Spinal cord (tissue), 10 donors: Measurements from ENCODE around the gene TCF25. TPM values are rescaled to one million over a fixed set of nuclear protein-coding genes. Genes with fewer than 3 reads are reported as not detected.
A peak's percentile ranks its signal among the peaks of the same experiment; 100 is the strongest.

Experiments used
- DNase-seq, 6 donors: peaks; one replicate each; pipeline versions ENCODE4 v3.0.0 to v3.0.0-alpha.2; 2013 to 2015; ENCODE audit warnings: low spot score in 6 of 6, low read depth in 4 of 6
- H3K27ac ChIP-seq: one replicate; pipeline ENCODE4 v1.5.1; 2013; ENCODE audit warnings: low read depth, low read length, control low read depth
- H3K27me3 ChIP-seq: one replicate; pipeline ENCODE4 v1.6.1; 2013; ENCODE audit warnings: low read length; ENCODE audit not compliant: control insufficient read depth, insufficient read depth
- H3K36me3 ChIP-seq: one replicate; pipeline ENCODE4 v1.6.1; 2013; ENCODE audit warnings: low read length; ENCODE audit not compliant: control insufficient read depth, insufficient read depth
- H3K4me1 ChIP-seq: one replicate; pipeline ENCODE4 v1.6.1; 2013; ENCODE audit warnings: low read length; ENCODE audit not compliant: control insufficient read depth, insufficient read depth
- H3K4me3 ChIP-seq: one replicate; pipeline ENCODE4 v1.5.1; 2013; ENCODE audit warnings: low read depth, low read length, control low read depth
- H3K9me3 ChIP-seq: one replicate; pipeline ENCODE4 v1.6.1; 2013; ENCODE audit warnings: low read length; ENCODE audit not compliant: control insufficient read depth, insufficient read depth
- WGBS: methylation state at CpG from one replicate; pipeline ENCODE4 v1.1.5; 2013; ENCODE audit warnings: missing lambda C conversion rate; ENCODE audit not compliant: insufficient coverage; 5-methylcytosine and 5-hydroxymethylcytosine counted together
- polyA plus RNA-seq, 2 donors: library from polyadenylated mRNA; unstranded; fragments of 120-200 nt; gene quantifications; one replicate each; pipeline ENCODE4 v1.2.1, GENCODE V29; 2013; ENCODE audit not compliant: insufficient read length in 2 of 2
- total RNA-seq, 2 donors: library from RNA; depleted of rRNA in 1 of 2; stranded (reverse); fragments of 120-200 nt in 1 of 2; fragments of >200 nt in 1 of 2; gene quantifications; one replicate each; pipeline versions ENCODE4 v1.2.3 to v1.2.4, GENCODE V29; 2013 to 2014
- donor health status: healthy.

Gene TCF25
- total and polyA plus RNA-seq, 4 donors: 114 to 240 (median 175) TPM

- WGBS: 93% methylated on average over 20 of the region's 25 CpGs
- Histone ChIP-seq H3K4me1 (peaks cover 17% of the 10 kb centered on the region), H3K27me3 (no peaks in the 10 kb centered on the region), H3K27ac (no peak overlapping the region), H3K9me3 (no peaks in the 10 kb centered on the region), H3K4me3 (no peak overlapping the region), H3K36me3 (peaks cover 88% of the 10 kb centered on the region)
- no peak for DNase-seq
Measured at GRCh38 chr16:89858973-89859614, 14.3 kb upstream of the TCF25 start.

- 84% methylated on average over 16 of the region's 16 CpGs for WGBS
- H3K4me1 ChIP-seq: peaks cover 17% of the 10 kb centered on the region
- no peak for DNase-seq
- H3K9me3 ChIP-seq: no peaks in the 10 kb centered on the region
- no peak overlapping the region for H3K27ac ChIP-seq
- no peak overlapping the region for H3K4me3 ChIP-seq
- H3K27me3 ChIP-seq: no peaks in the 10 kb centered on the region
- H3K36me3 ChIP-seq: peaks cover 88% of the 10 kb centered on the region
Measured at GRCh38 chr16:89859615-89860007, 13.8 kb upstream of the TCF25 start.

DNA sequence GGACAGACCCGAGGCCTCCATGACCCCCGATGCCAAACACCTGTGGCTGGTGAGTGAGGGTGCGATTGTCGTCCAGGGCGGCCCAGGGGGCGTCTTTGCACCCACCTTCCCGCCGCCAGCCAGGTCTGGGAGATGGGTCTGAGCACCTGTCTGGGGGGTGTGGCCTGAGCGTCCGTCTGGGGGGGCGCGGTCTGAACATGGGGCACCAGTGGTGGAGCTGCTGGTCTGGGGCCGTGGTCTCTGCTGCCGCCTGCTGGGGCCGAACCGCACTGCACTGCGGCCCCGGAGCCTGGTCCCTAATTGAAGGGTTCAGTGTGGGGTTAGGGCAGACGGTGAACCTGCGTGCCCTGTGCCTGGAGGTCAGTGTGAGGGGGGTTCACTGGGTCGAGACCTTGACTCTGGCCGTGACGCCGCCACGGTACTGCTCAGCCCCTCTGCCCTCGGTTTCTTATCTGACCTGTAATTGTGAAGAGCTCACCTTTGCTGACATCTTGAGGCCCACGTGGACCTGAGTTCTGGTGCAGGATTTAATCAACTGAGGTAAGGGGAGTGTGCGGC, 12.6 kb upstream of the TCF25 start:
- 18% methylated on average over 23 of the region's 28 CpGs for WGBS
- peaks cover 17% of the 10 kb centered on the region for H3K4me1 ChIP-seq
- no peaks in the 10 kb centered on the region for H3K9me3 ChIP-seq
- peaks cover 87% of the 10 kb centered on the region for H3K36me3 ChIP-seq
- no peak overlapping the region for H3K27ac ChIP-seq
- DNase-seq: peak in 2 of 6 donors; percentile 39 to 50
- no peaks in the 10 kb centered on the region for H3K27me3 ChIP-seq
- no peak overlapping the region for H3K4me3 ChIP-seq

DNA sequence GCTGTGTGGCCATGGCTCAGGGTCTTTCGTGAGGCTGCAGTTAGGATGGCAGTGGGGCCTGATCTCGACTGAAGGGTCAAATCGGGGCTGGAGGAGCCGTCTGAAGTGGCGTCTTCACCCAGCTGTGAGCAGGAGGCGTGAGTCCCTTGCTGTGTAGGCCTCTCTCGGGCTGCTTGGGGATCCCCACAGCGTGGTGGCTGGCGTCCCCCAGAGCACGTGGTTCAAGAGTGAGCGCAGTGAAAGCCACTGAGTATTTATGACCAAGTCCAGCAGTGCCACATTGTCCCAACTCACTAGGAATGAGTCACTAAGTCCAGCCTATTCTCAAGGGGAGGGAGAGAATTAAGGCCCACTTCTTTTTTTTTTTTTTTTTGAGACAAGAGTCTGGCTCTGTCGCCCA, 11.7 kb upstream of the TCF25 start:
- no peak overlapping the region for H3K27ac ChIP-seq
- H3K4me3 ChIP-seq: no peak overlapping the region
- 92% methylated on average over 11 of the region's 12 CpGs for WGBS
- H3K36me3 ChIP-seq: peaks cover 85% of the 10 kb centered on the region
- DNase-seq: no peak
- no peaks in the 10 kb centered on the region for H3K27me3 ChIP-seq
- peaks cover 17% of the 10 kb centered on the region for H3K4me1 ChIP-seq
- no peaks in the 10 kb centered on the region for H3K9me3 ChIP-seq

- Histone ChIP-seq H3K9me3 (peaks cover under 1% of the 10 kb centered on the region), H3K36me3 (peaks cover 91% of the 10 kb centered on the region), H3K27ac (no peak overlapping the region), H3K27me3 (no peaks in the 10 kb centered on the region), H3K4me1 (peaks cover 17% of the 10 kb centered on the region), H3K4me3 (no peak overlapping the region)
- no peak for DNase-seq
- 95% methylated on average over 5 of the region's 6 CpGs for WGBS
Measured at GRCh38 chr16:89862732-89863131, 10.7 kb upstream of the TCF25 start.

DNA sequence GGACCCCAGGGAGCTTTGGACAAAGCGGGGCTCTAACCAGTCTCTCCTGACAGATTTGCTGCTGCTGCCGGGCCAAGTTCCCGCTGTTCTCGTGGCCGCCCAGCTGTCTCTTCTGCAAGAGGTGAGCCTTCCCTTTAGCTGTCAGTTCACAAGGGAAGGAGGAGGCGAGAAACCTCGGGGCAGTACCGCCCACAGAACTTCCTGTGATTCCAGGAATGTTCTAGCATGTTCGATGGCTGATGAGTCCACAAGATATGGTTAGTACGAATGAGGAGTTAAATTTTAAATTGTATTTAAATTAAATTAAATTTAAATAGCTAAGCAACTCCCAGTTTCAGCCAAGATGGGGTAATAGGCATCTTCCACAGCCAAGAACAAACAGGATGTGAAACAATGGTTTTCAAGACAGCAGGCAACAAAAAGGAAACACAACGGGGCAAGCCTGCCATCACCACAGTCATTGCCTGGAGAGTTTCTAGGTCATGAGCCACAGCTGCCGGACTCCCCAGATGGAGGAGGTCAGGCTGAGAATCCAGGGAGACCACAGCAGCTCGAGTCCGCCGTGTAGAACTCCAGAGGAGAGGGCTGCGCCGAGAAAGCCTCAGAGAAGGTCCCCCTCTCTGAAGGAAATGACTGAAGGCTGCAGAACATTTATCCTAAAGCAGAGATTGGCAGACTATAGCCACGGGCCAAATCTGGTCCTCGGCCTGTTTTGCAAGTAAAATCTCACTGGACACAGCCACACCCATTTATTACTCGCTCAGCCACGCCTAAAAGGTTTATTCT, 9.5 kb upstream of the TCF25 start:
- no peak for DNase-seq
- H3K4me3 ChIP-seq: no peak overlapping the region
- H3K36me3 ChIP-seq: peaks cover 85% of the 10 kb centered on the region
- no peaks in the 10 kb centered on the region for H3K27me3 ChIP-seq
- H3K9me3 ChIP-seq: peaks cover 5% of the 10 kb centered on the region
- WGBS: 71% methylated on average over 15 of the region's 21 CpGs
- H3K4me1 ChIP-seq: peaks cover 17% of the 10 kb centered on the region
- H3K27ac ChIP-seq: peak overlapping the region; percentile 16

- peaks cover 81% of the 10 kb centered on the region for H3K36me3 ChIP-seq
- H3K27ac ChIP-seq: no peak overlapping the region
Measured at GRCh38 chr16:89864527-89864820, 8.9 kb upstream of the TCF25 start.

DNA sequence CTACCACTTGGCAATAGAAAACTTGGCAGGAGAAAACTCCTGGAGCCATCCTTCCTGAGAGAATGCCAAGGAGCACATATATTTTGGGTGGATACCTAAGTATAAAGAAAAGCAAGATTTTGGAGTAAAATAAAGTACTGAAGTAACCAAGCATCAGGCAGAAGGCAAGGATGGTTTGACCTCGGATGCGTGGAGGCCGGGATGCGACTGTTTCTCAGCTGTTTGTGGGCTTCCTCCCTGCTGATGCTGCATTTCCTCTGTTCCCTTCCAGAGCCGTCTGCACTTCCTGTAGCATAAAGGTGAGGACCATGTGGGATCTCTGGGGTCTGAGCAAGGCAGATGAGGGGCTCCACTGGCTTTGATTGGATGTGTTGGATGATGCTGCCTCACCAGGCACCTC, 5.5 kb upstream of the TCF25 start:
- 100% methylated on average over 4 of the region's 5 CpGs for WGBS
- no peak for DNase-seq
- no peaks in the 10 kb centered on the region for H3K27me3 ChIP-seq
- H3K4me1 ChIP-seq: peaks cover 17% of the 10 kb centered on the region
- peaks cover 5% of the 10 kb centered on the region for H3K9me3 ChIP-seq
- no peak overlapping the region for H3K27ac ChIP-seq
- H3K36me3 ChIP-seq: peaks cover 68% of the 10 kb centered on the region
- H3K4me3 ChIP-seq: no peak overlapping the region

More at GRCh38 chr16:89864527-89864820, 8.9 kb upstream of the TCF25 start:
- 46% methylated on average over 5 of the region's 5 CpGs for WGBS
- H3K4me3 ChIP-seq: no peak overlapping the region
- peaks cover 5% of the 10 kb centered on the region for H3K9me3 ChIP-seq
- peaks cover 17% of the 10 kb centered on the region for H3K4me1 ChIP-seq
- DNase-seq: no peak
- H3K27me3 ChIP-seq: no peaks in the 10 kb centered on the region

DNA sequence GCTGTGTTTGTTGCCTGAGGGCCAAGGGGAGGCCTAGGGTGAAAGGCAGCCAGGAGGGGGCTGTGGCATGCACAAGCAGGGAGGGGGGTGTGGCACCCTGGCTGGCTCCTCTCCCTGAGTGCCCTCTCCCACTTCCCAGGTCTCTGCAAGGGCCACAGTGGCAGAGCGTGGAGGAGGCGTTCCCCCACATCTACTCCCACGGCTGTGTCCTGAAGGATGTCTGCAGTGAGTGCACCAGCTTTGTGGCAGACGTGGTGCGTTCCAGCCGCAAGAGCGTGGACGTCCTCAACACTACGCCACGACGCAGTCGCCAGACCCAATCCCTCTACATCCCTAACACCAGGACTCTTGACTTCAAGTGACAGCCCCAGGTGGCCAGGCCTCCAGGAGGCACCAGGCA, 3.5 kb upstream of the TCF25 start:
- H3K4me3 ChIP-seq: no peak overlapping the region
- peaks cover 20% of the 10 kb centered on the region for H3K4me1 ChIP-seq
- H3K27ac ChIP-seq: no peak overlapping the region
- DNase-seq: no peak
- peaks cover 52% of the 10 kb centered on the region for H3K36me3 ChIP-seq
- H3K27me3 ChIP-seq: no peaks in the 10 kb centered on the region
- peaks cover 5% of the 10 kb centered on the region for H3K9me3 ChIP-seq
- WGBS: 93% methylated on average over 12 of the region's 12 CpGs

- no peak overlapping the region for H3K4me3 ChIP-seq
Measured at GRCh38 chr16:89870440-89870839, 3.0 kb upstream of the TCF25 start.

More at GRCh38 chr16:89870440-89870839, 3.0 kb upstream of the TCF25 start:
- no peak overlapping the region for H3K27ac ChIP-seq
- H3K9me3 ChIP-seq: peaks cover 5% of the 10 kb centered on the region
- H3K4me1 ChIP-seq: peaks cover 21% of the 10 kb centered on the region
- no peaks in the 10 kb centered on the region for H3K27me3 ChIP-seq
- peaks cover 49% of the 10 kb centered on the region for H3K36me3 ChIP-seq
- WGBS: 93% methylated on average over 5 of the region's 6 CpGs
- no peak for DNase-seq
